Measurements from ENCODE around the gene ONECUT3. TPM values are rescaled to one million over a fixed set of nuclear protein-coding genes. Genes with fewer than 3 reads are reported as not detected.

Gene ONECUT3
- total RNA-seq, 1 experiment from 2014 or later: 0.04 TPM

DNA sequence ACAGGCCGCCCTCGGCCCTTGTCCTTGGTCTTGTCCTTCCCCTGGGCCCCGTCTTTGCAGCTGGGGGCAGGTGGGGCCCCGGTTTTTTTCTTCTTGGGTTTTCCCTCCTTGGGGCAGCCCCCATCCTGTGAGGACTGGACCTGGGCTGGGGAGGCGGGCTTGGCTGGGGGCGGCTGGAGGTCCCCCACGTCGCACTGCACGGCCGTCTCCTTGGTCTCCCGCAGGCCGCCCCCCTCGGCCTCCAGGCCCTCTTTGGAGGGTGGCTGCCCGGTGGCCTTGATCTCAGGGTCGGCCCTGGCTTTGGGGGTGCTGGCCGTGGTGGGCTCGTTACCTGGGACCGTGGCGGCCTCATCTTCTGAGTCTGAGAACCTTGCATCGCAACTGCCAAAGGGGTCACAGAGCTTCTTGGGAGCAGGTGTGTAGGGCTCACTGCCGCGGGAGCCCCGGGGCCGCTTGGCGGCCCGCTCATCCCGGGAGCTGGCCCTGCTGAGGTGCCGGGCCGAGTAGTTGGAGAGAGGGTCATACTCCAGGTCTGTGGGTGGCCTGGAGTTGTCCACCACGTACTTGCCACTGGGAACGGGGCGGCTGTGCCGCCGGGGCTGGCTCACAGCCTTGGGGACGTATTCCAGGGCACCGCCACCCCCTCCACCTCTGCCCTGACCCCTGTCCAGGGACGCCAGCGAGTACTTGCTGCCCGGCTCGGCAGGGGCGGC lies 74.4 kb downstream of the ONECUT3 start (continued):
- TF ChIP-seq ELF4 (CRISPR knock-in tag; IDR thresholded peaks at IDR 0.05; ENCODE audit: low read depth): no peak
- no peak for TF ChIP-seq TP53 (CRISPR knock-in tag; IDR thresholded peaks at IDR 0.05)
- no peak for TF ChIP-seq NFYB (CRISPR knock-in tag; conservative IDR thresholded peaks at IDR 0.05; ENCODE audit: low read depth)

DNA sequence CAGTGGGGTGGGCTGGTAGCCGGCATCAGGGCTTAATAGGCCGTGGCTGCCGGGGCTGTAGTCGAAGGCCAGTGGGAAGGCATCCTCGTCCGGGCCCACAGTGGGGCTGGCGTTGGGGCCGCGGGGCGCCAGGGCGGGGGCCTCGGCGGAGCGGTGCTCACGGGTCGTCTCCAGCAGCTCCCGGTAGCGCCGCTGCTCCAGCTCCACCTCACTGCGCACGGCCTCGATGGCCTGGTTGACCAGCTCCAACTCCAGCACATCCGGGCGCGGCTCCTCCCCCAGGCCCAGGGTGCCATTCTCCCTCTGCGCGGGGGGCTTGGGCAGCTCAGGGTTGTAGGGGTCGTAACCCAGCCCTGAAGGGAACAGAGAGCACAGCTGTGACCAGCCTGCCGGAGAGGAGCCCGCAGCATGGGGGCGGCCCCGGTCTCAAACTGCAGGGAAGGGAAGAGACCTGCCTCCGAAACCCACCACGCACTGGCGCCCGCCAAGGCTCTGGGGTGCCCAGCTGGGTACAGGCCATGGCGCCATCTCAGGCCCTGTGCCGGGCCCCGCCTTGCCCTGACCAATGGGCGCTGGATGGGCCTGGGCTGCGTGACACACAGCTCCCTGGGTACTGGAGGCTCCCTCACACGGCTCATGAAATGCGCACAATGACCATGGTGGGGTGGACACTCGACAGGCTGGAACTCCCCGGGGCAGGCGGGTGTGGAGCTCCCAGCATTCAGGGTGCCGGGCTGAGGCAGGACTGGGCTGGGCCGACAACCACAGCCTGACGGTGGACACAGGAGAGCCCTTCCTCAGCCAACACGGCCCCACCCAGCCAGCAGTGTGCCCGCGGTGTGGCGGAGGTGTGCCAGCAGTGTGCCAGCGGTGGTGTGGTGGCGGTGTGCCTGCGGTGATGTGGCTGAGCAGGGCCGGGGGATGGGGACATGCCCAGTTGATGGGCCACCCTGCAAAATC lies 75.3 kb downstream of the ONECUT3 start:
- Mint-ChIP-seq H3K27ac (no peak overlapping the region), H3K4me3 (no peak overlapping the region), H3K27me3 (ENCODE audit: low read depth) (no peaks in the 10 kb centered on the region), H3K9me3 (no peaks in the 10 kb centered on the region), H3K36me3 (peaks cover 8% of the 10 kb centered on the region), H3K4me1 (peaks cover 6% of the 10 kb centered on the region; the same call in 1 of the 2 replicates)
- no peak for TF ChIP-seq TEAD1 (CRISPR knock-in tag; IDR thresholded peaks at IDR 0.05)
- TF ChIP-seq, protein P1, sequence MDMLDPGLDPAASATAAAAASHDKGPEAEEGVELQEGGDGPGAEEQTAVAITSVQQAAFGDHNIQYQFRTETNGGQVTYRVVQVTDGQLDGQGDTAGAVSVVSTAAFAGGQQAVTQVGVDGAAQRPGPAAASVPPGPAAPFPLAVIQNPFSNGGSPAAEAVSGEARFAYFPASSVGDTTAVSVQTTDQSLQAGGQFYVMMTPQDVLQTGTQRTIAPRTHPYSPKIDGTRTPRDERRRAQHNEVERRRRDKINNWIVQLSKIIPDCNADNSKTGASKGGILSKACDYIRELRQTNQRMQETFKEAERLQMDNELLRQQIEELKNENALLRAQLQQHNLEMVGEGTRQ (CRISPR knock-in tag; IDR thresholded peaks at IDR 0.05): no peak
- no peak for TF ChIP-seq ATF2 (CRISPR knock-in tag; IDR thresholded peaks at IDR 0.05; ENCODE audit: borderline replicate concordance, low read depth)
- no peak for TF ChIP-seq CTCF (IDR thresholded peaks at IDR 0.05)
- TF ChIP-seq NFE2L1 (CRISPR knock-in tag; IDR thresholded peaks at IDR 0.05): no peak
- no peak for TF ChIP-seq ZNF671 (CRISPR knock-in tag; IDR thresholded peaks at IDR 0.05)
- no peak for TF ChIP-seq ZNF138 (CRISPR knock-in tag; conservative IDR thresholded peaks at IDR 0.05)
- no peak for TF ChIP-seq ZNF317 (CRISPR knock-in tag; IDR thresholded peaks at IDR 0.05; ENCODE audit: borderline replicate concordance, low read depth)
- TF ChIP-seq, protein P2, sequence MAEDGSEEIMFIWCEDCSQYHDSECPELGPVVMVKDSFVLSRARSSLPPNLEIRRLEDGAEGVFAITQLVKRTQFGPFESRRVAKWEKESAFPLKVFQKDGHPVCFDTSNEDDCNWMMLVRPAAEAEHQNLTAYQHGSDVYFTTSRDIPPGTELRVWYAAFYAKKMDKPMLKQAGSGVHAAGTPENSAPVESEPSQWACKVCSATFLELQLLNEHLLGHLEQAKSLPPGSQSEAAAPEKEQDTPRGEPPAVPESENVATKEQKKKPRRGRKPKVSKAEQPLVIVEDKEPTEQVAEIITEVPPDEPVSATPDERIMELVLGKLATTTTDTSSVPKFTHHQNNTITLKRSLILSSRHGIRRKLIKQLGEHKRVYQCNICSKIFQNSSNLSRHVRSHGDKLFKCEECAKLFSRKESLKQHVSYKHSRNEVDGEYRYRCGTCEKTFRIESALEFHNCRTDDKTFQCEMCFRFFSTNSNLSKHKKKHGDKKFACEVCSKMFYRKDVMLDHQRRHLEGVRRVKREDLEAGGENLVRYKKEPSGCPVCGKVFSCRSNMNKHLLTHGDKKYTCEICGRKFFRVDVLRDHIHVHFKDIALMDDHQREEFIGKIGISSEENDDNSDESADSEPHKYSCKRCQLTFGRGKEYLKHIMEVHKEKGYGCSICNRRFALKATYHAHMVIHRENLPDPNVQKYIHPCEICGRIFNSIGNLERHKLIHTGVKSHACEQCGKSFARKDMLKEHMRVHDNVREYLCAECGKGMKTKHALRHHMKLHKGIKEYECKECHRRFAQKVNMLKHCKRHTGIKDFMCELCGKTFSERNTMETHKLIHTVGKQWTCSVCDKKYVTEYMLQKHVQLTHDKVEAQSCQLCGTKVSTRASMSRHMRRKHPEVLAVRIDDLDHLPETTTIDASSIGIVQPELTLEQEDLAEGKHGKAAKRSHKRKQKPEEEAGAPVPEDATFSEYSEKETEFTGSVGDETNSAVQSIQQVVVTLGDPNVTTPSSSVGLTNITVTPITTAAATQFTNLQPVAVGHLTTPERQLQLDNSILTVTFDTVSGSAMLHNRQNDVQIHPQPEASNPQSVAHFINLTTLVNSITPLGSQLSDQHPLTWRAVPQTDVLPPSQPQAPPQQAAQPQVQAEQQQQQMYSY (CRISPR knock-in tag; IDR thresholded peaks at IDR 0.05): no peak
- TF ChIP-seq MYBL2 (CRISPR knock-in tag; IDR thresholded peaks at IDR 0.05): no peak
- TF ChIP-seq ZMAT4 (CRISPR knock-in tag; IDR thresholded peaks at IDR 0.05): no peak
- DNase-seq (ENCODE audit: low spot score) (no peak), ATAC-seq (no peak)
- ChIA-PET POLR2A (interaction anchor here (0.7 to 1.8 kb wide), 3 partner anchors 9 to 60 kb away, joined by 3 to 5 read pairs (median 4); no protein-coding TSS in a partner anchor), CTCF (interaction anchor here (0.8 to 4.9 kb wide), 9 partner anchors 8 to 282 kb away, joined by 3 to 216 read pairs (median 4); no protein-coding TSS in a partner anchor)

Data from WTC11 (cell line).